GM13977 (cell line): ENCODE results near the gene RAB6C.
"Not testable (repeated sequence)": the region's sequence is repeated elsewhere in the genome, so short reads cannot be mapped to it uniquely, and the experiment has no call there.

Experiments
- DNase-seq: peaks from one replicate; pipeline ENCODE4 v3.0.0; 2012; ENCODE audit warnings: low spot score
- CTCF ChIP-seq: IDR thresholded peaks from 2 replicates; pipeline ENCODE4 v1.5.1; 2012; ENCODE audit warnings: mild to moderate bottlenecking, control low read depth; ENCODE audit not compliant: insufficient read depth; ENCODE audit errors: extremely low read depth, missing control alignments
- in situ Hi-C: fragments of 300-500 bp; cut with MboI; formaldehyde crosslinking; loops from one replicate; pipeline ENCODE4 v1.12.0; 2022; ENCODE audit warnings: low sequenced_read_pairs, low pct_unique_long_range_greater_than_20kb, mixed read lengths, inconsistent platforms; ENCODE audit not compliant: unreplicated experiment

Gene RAB6C

GRCh38 chr2:129984426-129984825 is 5.0 kb downstream of the RAB6C start:
- no peak for DNase-seq
- in situ Hi-C loops, result no loop called here
- no peak for TF ChIP-seq CTCF

- in situ Hi-C loops, DNase-seq: not testable (repeated sequence)
Measured at GRCh38 chr2:129992415-129993006, 13.0 kb downstream of the RAB6C start.

- DNase-seq, in situ Hi-C loops: not testable (repeated sequence)
Measured at GRCh38 chr2:129993151-129993550, 13.7 kb downstream of the RAB6C start.

DNA sequence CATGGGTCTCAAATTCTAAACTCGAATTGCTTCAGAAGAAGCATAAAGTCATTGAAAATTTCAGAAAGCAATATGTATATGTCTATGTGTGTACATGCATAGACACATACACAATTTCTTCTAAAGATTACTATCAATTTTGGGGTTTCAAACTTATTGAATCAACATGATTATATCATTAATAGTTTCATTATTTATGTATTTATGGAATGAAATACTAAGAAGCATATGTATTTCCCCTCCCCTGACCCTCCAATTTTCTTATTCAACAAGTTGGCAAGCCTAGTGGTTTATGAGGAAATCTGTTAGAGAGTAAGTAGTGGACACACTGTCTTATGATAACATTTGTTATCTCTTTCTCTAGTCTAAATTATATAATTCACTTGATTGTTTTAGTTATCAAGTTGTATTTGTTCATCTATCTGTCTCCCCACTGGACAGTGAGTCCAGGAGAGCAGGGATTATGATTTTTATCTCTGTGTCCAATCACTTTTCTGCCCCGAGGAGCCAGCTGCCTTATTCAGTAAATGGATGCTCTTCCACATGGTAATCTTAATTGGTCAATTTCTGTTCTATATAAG is 17.3 kb downstream of the RAB6C start:
- in situ Hi-C loops, result not testable (repeated sequence)

GRCh38 chr2:129998771-129999170 is 19.3 kb downstream of the RAB6C start:
- DNase-seq, in situ Hi-C loops: not testable (repeated sequence)

More for the DNA sequence above, 17.3 kb downstream of the RAB6C start:
- not testable (repeated sequence) for DNase-seq

DNA sequence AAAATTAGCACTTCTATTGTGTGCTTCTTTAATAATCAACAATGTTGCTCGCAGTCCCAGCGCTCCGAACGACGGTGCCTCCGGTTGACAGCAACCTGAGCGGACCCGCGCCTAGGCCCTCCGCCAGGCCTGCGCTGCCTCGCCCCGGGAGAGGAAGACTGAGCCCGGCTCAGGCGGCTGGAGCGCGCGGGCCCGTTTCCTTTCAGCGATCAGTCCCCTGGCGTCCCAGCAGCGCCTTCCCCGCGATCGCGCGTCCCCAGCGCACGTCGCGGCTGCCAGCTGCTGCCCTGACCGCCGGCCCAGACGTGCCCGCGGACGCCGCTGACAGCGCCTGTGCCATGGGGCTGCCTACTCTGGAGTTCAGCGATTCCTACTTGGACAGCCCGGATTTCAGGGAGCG is 26.4 kb downstream of the RAB6C start:
- in situ Hi-C loops, result not testable (repeated sequence)

GRCh38 chr2:130016701-130017100 is 37.2 kb downstream of the RAB6C start:
- in situ Hi-C loops, result not testable (repeated sequence)

More for the DNA sequence above, 26.4 kb downstream of the RAB6C start:
- not testable (repeated sequence) for DNase-seq

DNA sequence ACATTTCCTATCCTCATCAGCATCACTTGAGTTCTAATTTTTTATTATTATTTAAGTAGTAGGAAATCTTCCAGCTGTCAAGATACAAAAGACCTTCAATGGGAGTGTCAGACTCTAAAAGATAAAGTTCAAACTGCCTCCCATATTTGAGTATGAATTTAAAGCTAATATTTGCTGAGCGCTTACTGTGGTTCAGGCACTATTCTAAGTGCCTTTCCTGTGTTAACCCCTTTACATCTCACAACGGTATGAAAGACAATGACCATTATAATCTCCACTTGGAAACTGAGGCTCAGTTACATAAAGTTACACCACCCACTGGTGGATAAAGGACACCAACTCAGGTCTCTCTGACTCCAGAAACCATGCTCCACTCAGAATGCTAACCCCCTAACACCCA is 39.9 kb downstream of the RAB6C start:
- in situ Hi-C loops, result no loop called here
- TF ChIP-seq CTCF, result no peak
- DNase-seq, result no peak

More at GRCh38 chr2:130016701-130017100, 37.2 kb downstream of the RAB6C start:
- DNase-seq, result not testable (repeated sequence)

- in situ Hi-C loops, DNase-seq: not testable (repeated sequence)
Measured at GRCh38 chr2:130020069-130020468, 40.6 kb downstream of the RAB6C start.

DNA sequence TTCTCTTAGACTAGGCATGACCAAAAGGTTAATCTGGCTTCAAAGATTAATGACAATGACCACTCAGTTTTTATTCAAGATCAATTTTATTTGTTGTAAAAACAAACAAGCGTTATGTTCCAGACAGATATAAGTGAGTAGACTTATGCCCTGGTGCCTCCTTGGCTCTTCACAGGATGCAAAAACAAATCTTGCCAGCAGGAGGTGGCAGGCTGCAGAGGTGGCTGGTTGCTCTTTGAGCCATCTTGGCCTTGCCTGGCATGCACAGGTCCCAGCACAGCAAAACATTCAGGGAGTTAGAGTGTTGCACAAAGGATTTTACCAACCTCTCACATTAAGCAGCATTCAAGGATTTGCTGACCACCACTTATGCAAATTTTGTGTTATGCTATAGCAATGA is 46.5 kb downstream of the RAB6C start:
- in situ Hi-C loops, result not testable (repeated sequence)

More for the DNA sequence above, 46.5 kb downstream of the RAB6C start:
- DNase-seq, result not testable (repeated sequence)
